ENCODE results near the gene KLRC3.
"Not testable (repeated sequence)": the region's sequence is repeated elsewhere in the genome, so short reads cannot be mapped to it uniquely, and the experiment has no call there.

Gene KLRC3

GRCh38 chr12:10420334-10420733 lies at the start of gene KLRC3:
KLRC3 (minus strand) TSS chr12:10420595; CDS start chr12:10420550, 45 bp downstream.
- not testable (repeated sequence) for H3K4me1 ChIP-seq (ENCODE audit: insufficient read depth, low read length); H3K36me3 ChIP-seq (ENCODE audit: insufficient read depth, low read length); H3K9me3 ChIP-seq (ENCODE audit: control insufficient read depth, insufficient read depth, low read length); H3K9ac ChIP-seq (ENCODE audit: low read depth, low read length)

- Histone ChIP-seq H3K36me3 (ENCODE audit: insufficient read depth, low read length) (no peaks in the 10 kb centered on the region), H3K4me1 (ENCODE audit: insufficient read depth, low read length) (no peaks in the 10 kb centered on the region), H3K9me3 (ENCODE audit: control insufficient read depth, insufficient read depth, low read length) (peaks cover 4% of the 10 kb centered on the region; the same call in 1 of the 2 replicates), H3K9ac (ENCODE audit: low read depth, low read length) (no peak overlapping the region)
Observed at GRCh38 chr12:10469701-10470100, 49.3 kb upstream of the KLRC3 start.

DNA sequence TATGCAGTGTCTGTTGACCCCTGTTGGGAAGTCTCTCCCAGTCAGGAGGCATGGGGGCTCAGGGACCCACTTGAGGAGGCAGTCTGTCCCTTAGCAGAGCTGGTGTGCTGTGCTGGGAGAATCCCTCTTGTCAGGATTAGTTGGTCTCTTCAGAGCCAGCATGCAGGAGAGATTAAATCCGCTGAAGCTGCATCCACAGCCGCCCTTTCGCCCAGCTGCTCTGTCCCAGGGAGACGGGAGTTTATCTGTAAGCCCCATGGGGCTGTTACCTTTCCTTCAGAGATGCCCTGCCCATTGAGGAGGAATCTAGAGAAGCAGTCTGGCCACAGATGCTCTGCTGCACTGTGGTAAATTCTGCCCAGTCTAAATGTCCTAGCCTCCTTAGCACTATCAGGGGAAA lies 45.9 kb upstream of the KLRC3 start:
- no peak overlapping the region for H3K9ac ChIP-seq (ENCODE audit: low read depth, low read length)
- H3K4me1 ChIP-seq (ENCODE audit: insufficient read depth, low read length), result no peaks in the 10 kb centered on the region
- H3K36me3 ChIP-seq (ENCODE audit: insufficient read depth, low read length), result no peaks in the 10 kb centered on the region
- H3K9me3 ChIP-seq (ENCODE audit: control insufficient read depth, insufficient read depth, low read length), result peaks cover 4% of the 10 kb centered on the region; the same call in 1 of the 2 replicates

DNA sequence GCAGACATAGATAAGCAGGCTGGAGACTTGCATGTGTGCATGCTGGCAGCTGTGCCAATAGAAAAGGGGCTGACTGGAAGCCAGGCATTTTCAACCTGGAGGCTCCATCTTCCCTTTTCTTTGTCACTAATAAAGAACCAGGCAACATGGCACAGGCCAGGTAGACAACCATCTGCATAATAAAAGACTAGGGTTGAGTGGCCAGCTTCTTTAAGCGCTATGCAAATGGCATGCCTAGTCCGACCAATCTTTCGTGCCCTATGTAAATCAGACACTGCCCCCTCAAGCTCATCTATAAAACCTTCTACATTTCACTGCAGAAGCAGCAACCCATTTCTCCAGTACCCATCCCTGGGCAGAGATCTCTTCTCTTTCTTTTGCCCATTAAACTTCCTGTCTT lies 37.4 kb upstream of the KLRC3 start:
- Histone ChIP-seq H3K36me3 (ENCODE audit: insufficient read depth, low read length) (no peaks in the 10 kb centered on the region), H3K9ac (ENCODE audit: low read depth, low read length) (no peak overlapping the region), H3K4me1 (ENCODE audit: insufficient read depth, low read length) (peaks cover 10% of the 10 kb centered on the region; the same call in 1 of the 2 replicates), H3K9me3 (ENCODE audit: control insufficient read depth, insufficient read depth, low read length) (peaks cover 5% of the 10 kb centered on the region; the same call in 1 of the 2 replicates)

DNA sequence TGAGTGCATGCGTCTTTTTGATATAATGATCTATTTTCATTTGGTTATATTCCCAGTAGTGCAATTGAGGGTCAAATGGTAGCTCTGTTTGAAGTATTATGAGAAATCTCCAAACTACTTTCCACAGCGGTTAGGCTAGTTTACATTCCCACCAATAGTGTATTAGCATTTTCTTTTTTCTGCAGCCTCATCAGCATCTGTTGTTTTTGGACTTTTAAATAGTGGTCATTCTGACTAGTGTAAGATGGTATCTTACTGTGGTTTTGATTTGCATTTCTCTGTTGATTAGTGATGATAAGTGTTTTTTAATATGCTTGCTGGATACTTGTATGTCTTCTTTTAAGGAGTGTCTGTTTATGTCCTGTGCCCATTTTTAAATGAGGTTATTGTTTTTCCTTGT lies 36.5 kb upstream of the KLRC3 start:
- Histone ChIP-seq H3K4me1 (ENCODE audit: insufficient read depth, low read length) (peaks cover 10% of the 10 kb centered on the region; the same call in 1 of the 2 replicates), H3K9me3 (ENCODE audit: control insufficient read depth, insufficient read depth, low read length) (peaks cover 5% of the 10 kb centered on the region; the same call in 1 of the 2 replicates), H3K9ac (ENCODE audit: low read depth, low read length) (no peak overlapping the region), H3K36me3 (ENCODE audit: insufficient read depth, low read length) (no peaks in the 10 kb centered on the region)

DNA sequence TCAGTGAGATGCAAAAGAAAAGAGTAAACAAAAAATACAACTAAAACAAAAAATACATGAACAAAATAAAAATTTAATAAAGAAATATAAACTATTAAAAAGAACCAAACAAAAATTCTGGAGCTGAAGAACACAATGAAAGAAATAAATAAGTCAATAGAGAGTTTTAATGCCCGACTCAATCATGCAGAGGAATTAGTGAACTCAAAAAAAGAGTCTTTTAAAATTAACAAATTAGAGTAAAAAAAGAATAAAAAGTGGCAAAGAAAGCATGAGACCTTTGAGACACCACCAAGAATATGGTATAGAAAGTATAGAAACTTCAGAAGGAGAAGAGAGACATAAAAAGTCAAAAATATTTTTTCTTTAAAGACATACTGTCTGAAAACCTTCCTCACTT lies 35.4 kb upstream of the KLRC3 start:
- Histone ChIP-seq H3K4me1 (ENCODE audit: insufficient read depth, low read length) (peaks cover 10% of the 10 kb centered on the region; the same call in 1 of the 2 replicates), H3K9me3 (ENCODE audit: control insufficient read depth, insufficient read depth, low read length) (peaks cover 5% of the 10 kb centered on the region; the same call in 1 of the 2 replicates), H3K9ac (ENCODE audit: low read depth, low read length) (no peak overlapping the region), H3K36me3 (ENCODE audit: insufficient read depth, low read length) (no peaks in the 10 kb centered on the region)

DNA sequence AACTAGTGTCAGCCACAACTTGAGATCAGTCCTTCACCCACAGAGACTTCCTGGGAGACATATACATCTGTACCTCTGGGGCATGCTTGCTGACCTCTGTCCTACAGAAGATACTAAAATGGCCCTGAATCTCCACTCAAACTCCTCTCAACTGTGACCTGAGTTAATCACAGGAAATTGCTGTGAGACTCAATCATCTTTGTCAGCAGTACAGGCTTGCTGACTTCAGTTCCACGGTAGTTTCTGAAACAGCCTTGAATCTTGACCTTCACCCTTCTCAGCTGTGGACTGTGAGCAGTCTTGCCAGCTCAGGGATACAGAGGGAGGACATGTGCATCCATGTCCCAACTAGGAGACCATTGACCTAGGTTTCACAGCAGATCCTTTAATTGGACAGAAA lies 34.1 kb upstream of the KLRC3 start:
- H3K4me1 ChIP-seq (ENCODE audit: insufficient read depth, low read length), result peaks cover 10% of the 10 kb centered on the region; the same call in 1 of the 2 replicates
- H3K9ac ChIP-seq (ENCODE audit: low read depth, low read length), result no peak overlapping the region
- no peaks in the 10 kb centered on the region for H3K36me3 ChIP-seq (ENCODE audit: insufficient read depth, low read length)
- peaks cover 5% of the 10 kb centered on the region; the same call in 1 of the 2 replicates for H3K9me3 ChIP-seq (ENCODE audit: control insufficient read depth, insufficient read depth, low read length)

DNA sequence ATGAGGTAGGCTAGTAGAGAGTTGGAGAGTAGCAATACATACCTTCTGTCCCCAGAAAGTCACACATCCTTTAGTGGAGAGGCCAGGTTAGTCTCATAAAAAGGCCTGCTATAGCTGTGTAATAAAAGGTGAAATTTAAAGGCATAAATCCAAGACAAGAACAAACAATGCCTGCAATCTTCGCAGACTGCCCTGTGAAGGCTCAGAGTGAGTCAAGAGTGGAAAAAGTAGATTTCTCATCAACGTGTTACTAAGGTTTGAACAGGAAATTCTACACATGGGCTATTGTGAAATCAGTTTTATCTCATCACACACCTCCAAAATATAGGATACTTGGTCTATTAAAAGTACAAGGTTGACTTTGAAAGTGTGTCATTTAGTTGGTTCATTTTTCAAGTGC lies 32.8 kb upstream of the KLRC3 start, which contains the start of gene KLRC1:
TSS of gene KLRC1 (minus strand) at position 222 of the 400 bp plus-strand sequence. CDS start 2,221 bp downstream, outside the sequence.
- Histone ChIP-seq H3K9me3 (ENCODE audit: control insufficient read depth, insufficient read depth, low read length) (peaks cover 5% of the 10 kb centered on the region; the same call in 1 of the 2 replicates), H3K36me3 (ENCODE audit: insufficient read depth, low read length) (no peaks in the 10 kb centered on the region), H3K4me1 (ENCODE audit: insufficient read depth, low read length) (peaks cover 10% of the 10 kb centered on the region; the same call in 1 of the 2 replicates)

GRCh38 chr12:10448236-10448635 lies 27.8 kb upstream of the KLRC3 start:
- H3K9me3 ChIP-seq (ENCODE audit: control insufficient read depth, insufficient read depth, low read length), result no peaks in the 10 kb centered on the region
- H3K36me3 ChIP-seq (ENCODE audit: insufficient read depth, low read length), result no peaks in the 10 kb centered on the region
- H3K9ac ChIP-seq (ENCODE audit: low read depth, low read length), result no peak overlapping the region
- no peaks in the 10 kb centered on the region for H3K4me1 ChIP-seq (ENCODE audit: insufficient read depth, low read length)

More for the DNA sequence above, 32.8 kb upstream of the KLRC3 start, which contains the start of gene KLRC1:
- H3K9ac ChIP-seq (ENCODE audit: low read depth, low read length), result no peak within 1 kb of the TSS

- not testable (repeated sequence) for H3K9ac ChIP-seq (ENCODE audit: low read depth, low read length); H3K36me3 ChIP-seq (ENCODE audit: insufficient read depth, low read length); H3K9me3 ChIP-seq (ENCODE audit: control insufficient read depth, insufficient read depth, low read length); H3K4me1 ChIP-seq (ENCODE audit: insufficient read depth, low read length)
Observed at GRCh38 chr12:10446052-10446451, 25.7 kb upstream of the KLRC3 start.

- H3K9me3 ChIP-seq (ENCODE audit: control insufficient read depth, insufficient read depth, low read length); H3K9ac ChIP-seq (ENCODE audit: low read depth, low read length); H3K4me1 ChIP-seq (ENCODE audit: insufficient read depth, low read length); H3K36me3 ChIP-seq (ENCODE audit: insufficient read depth, low read length): not testable (repeated sequence)
Observed at GRCh38 chr12:10441144-10441543, 20.7 kb upstream of the KLRC3 start.

GRCh38 chr12:10439608-10440274 lies 19.3 kb upstream of the KLRC3 start:
- H3K4me1 ChIP-seq (ENCODE audit: insufficient read depth, low read length); H3K9ac ChIP-seq (ENCODE audit: low read depth, low read length); H3K36me3 ChIP-seq (ENCODE audit: insufficient read depth, low read length); H3K9me3 ChIP-seq (ENCODE audit: control insufficient read depth, insufficient read depth, low read length): not testable (repeated sequence)

GRCh38 chr12:10437601-10438000 lies 17.2 kb upstream of the KLRC3 start:
- H3K36me3 ChIP-seq (ENCODE audit: insufficient read depth, low read length); H3K4me1 ChIP-seq (ENCODE audit: insufficient read depth, low read length); H3K9ac ChIP-seq (ENCODE audit: low read depth, low read length); H3K9me3 ChIP-seq (ENCODE audit: control insufficient read depth, insufficient read depth, low read length): not testable (repeated sequence)

DNA sequence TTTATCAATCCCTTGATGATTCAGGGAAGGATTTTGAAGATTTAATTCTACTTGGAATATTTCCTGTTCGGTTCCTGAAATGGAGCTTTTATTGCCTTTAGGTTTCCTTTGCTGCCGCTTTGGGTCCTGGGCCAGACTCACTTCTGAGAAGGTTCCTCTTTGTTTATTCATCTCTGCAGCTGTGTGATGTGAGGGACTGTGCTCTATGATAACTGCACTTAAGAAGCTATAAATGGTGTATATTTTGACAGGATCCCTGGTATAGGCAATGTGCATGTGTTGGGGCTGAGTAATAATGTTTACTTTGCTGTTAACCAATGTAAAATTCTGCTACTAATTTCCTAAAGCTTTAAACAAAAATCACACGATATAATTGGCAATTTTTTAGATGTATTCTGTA lies 15.4 kb upstream of the KLRC3 start, which contains the start of gene KLRC2:
TSS of gene KLRC2 (minus strand) at position 195 of the 400 bp plus-strand sequence. CDS start at position 171, 24 bp downstream.
- H3K9ac ChIP-seq (ENCODE audit: low read depth, low read length); H3K36me3 ChIP-seq (ENCODE audit: insufficient read depth, low read length); H3K9me3 ChIP-seq (ENCODE audit: control insufficient read depth, insufficient read depth, low read length); H3K4me1 ChIP-seq (ENCODE audit: insufficient read depth, low read length): not testable (repeated sequence)

GRCh38 chr12:10430623-10431022 lies 10.2 kb upstream of the KLRC3 start:
- H3K36me3 ChIP-seq (ENCODE audit: insufficient read depth, low read length); H3K9me3 ChIP-seq (ENCODE audit: control insufficient read depth, insufficient read depth, low read length); H3K9ac ChIP-seq (ENCODE audit: low read depth, low read length); H3K4me1 ChIP-seq (ENCODE audit: insufficient read depth, low read length): not testable (repeated sequence)
